ENCODE results near the gene PTGIR. TPM values are rescaled to one million over a fixed set of nuclear protein-coding genes. Genes with fewer than 3 reads are reported as not detected.
A peak's percentile ranks its signal among the peaks of the same experiment; 100 is the strongest.

Gene PTGIR, protein sequence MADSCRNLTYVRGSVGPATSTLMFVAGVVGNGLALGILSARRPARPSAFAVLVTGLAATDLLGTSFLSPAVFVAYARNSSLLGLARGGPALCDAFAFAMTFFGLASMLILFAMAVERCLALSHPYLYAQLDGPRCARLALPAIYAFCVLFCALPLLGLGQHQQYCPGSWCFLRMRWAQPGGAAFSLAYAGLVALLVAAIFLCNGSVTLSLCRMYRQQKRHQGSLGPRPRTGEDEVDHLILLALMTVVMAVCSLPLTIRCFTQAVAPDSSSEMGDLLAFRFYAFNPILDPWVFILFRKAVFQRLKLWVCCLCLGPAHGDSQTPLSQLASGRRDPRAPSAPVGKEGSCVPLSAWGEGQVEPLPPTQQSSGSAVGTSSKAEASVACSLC
- total RNA-seq (2022), result not detected in 2 replicates
- Bru-seq, nascent RNA, result not detected
- BruChase-seq, experiment 1, labeled RNA remaining after a 6-hour chase, result percentile 20 among the genes with signal in this experiment
- not detected for BruChase-seq, experiment 2, labeled RNA remaining after a 2-hour chase
- long read RNA-seq, result 0 reads

DNA sequence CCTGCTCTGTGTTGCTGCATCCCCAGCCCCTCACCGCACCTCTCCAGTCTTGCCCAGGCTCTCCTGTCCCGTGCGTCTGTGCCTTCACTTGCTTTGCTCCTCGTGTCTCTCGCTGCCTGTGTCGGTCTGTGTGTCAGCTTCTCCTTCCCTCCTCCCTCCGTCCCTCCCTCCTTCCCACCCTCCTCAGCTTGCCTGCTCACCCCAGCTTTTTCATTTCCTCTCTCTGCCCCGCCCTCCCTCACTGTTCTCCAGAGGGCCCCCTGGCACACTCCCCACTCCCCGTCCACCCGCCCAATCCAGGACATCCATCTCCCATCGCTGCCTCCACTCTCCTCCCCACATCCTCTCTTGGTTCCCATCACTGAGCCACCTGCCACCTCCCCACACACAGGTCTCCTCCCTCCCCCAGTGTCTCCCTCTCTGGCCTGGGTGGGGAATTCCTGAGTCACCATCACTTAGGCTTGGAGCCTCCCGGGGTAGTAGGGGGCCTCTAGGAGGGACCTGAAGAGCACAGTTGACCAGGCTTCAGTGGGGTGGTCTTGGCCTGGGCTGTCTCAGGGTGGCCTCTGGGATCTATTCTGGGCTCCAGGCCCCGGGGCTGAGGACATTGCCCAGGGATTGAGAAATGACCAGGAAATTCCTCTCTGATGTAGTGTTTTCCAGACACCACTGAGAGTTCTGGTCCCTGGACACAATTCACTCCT, at the start of gene PTGIR:
TSS of gene PTGIR (minus strand) at position 132 of the 704 bp plus-strand sequence. CDS start 864 bp downstream, outside the sequence.
- peaks cover 14% of the 10 kb centered on the region for H3K4me1 Mint-ChIP-seq (ENCODE audit: insufficient read depth, unreplicated experiment)
- CTCF ChIA-PET, result interaction anchor here (0.9 kb wide), 1 partner anchor 8 kb away, joined by 5 read pairs; no protein-coding TSS in a partner anchor
- POLR2A ChIA-PET, result no interaction called here
- no peaks in the 10 kb centered on the region for H3K9me3 Mint-ChIP-seq (ENCODE audit: unreplicated experiment)
- no peaks in the 10 kb centered on the region for H3K36me3 Mint-ChIP-seq (ENCODE audit: insufficient read depth, unreplicated experiment)
- DNase-seq (ENCODE audit: unreplicated experiment), result peak; percentile 53
- H3K4me3 Mint-ChIP-seq (ENCODE audit: unreplicated experiment), result no peak within 1 kb of the TSS
- H3K27me3 Mint-ChIP-seq (ENCODE audit: insufficient read depth, unreplicated experiment), result no peaks in the 10 kb centered on the region
- BruUV-seq (replicated peaks), result no TSS peak
- TF ChIP-seq, protein P1, sequence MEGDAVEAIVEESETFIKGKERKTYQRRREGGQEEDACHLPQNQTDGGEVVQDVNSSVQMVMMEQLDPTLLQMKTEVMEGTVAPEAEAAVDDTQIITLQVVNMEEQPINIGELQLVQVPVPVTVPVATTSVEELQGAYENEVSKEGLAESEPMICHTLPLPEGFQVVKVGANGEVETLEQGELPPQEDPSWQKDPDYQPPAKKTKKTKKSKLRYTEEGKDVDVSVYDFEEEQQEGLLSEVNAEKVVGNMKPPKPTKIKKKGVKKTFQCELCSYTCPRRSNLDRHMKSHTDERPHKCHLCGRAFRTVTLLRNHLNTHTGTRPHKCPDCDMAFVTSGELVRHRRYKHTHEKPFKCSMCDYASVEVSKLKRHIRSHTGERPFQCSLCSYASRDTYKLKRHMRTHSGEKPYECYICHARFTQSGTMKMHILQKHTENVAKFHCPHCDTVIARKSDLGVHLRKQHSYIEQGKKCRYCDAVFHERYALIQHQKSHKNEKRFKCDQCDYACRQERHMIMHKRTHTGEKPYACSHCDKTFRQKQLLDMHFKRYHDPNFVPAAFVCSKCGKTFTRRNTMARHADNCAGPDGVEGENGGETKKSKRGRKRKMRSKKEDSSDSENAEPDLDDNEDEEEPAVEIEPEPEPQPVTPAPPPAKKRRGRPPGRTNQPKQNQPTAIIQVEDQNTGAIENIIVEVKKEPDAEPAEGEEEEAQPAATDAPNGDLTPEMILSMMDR (IDR thresholded peaks at IDR 0.05; ENCODE audit: unreplicated experiment), result no peak
- intact Hi-C loops (cut with micrococcal nuclease), result no loop called here
- peak within 1 kb of the TSS; percentile 42 for H3K27ac Mint-ChIP-seq (ENCODE audit: low read depth, unreplicated experiment)

DNA sequence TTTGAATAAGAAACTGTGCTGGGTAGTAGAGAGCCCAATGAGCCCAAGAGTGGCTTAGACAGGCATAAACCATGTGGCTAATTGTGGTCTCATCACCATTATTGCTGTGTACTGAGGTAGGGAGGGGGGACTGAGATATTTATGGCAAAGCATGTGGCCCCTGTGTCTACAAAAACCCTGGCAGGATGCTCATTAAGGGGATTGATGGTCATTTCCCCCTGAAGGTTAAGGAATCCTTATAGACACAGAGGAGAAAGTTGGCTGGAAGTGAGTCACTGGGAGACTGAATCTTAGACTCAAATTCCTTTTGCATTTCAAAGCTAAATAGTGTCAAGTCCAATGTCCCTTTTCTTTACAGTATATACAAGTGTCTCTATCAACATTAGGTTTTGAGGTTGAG, 45.9 kb upstream of the PTGIR start:
- ChIA-PET POLR2A (interaction anchor here (0.6 to 1.3 kb wide), 2 partner anchors 9 to 42 kb away, joined by 3 read pairs; no protein-coding TSS in a partner anchor), CTCF (no interaction called here)
- peaks cover 25% of the 10 kb centered on the region for H3K36me3 Mint-ChIP-seq (ENCODE audit: insufficient read depth, unreplicated experiment)
- intact Hi-C loops (cut with micrococcal nuclease), result no loop called here
- no peak overlapping the region for H3K27ac Mint-ChIP-seq (ENCODE audit: low read depth, unreplicated experiment)
- DNase-seq (ENCODE audit: unreplicated experiment), result no peak
- no peaks in the 10 kb centered on the region for H3K9me3 Mint-ChIP-seq (ENCODE audit: unreplicated experiment)
- BruUV-seq (replicated peaks), result no TSS peak
- TF ChIP-seq, protein P1 (IDR thresholded peaks at IDR 0.05; ENCODE audit: unreplicated experiment), result no peak
- no peaks in the 10 kb centered on the region for H3K4me1 Mint-ChIP-seq (ENCODE audit: insufficient read depth, unreplicated experiment)
- no peaks in the 10 kb centered on the region for H3K27me3 Mint-ChIP-seq (ENCODE audit: insufficient read depth, unreplicated experiment)
- no peak overlapping the region for H3K4me3 Mint-ChIP-seq (ENCODE audit: unreplicated experiment)

DNA sequence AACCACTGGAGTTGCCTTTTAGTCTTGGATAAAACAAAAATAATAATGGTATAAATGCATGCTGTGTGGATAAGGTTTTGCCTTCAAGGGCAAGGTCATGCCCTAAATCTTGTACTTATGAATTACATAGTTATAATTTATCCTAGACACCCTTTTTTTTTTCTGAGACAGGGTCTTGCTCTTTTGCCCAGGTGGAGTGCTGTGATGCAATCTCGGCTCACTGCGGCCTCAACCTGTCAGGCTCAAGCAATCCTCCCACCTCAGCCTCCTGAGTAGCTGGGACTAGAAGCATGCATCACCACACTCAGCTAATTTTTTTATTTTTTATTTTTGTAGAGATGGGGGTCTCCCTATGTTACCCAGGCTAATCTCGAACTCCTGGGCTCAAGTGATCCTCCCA, 43.8 kb upstream of the PTGIR start:
- intact Hi-C loops (cut with micrococcal nuclease), result no loop called here
- H3K4me3 Mint-ChIP-seq (ENCODE audit: unreplicated experiment), result no peak overlapping the region
- peaks cover 9% of the 10 kb centered on the region for H3K27me3 Mint-ChIP-seq (ENCODE audit: insufficient read depth, unreplicated experiment)
- peaks cover 7% of the 10 kb centered on the region for H3K36me3 Mint-ChIP-seq (ENCODE audit: insufficient read depth, unreplicated experiment)
- no peak for DNase-seq (ENCODE audit: unreplicated experiment)
- TF ChIP-seq, protein P1 (IDR thresholded peaks at IDR 0.05; ENCODE audit: unreplicated experiment), result no peak
- H3K27ac Mint-ChIP-seq (ENCODE audit: low read depth, unreplicated experiment), result no peak overlapping the region
- CTCF ChIA-PET, result interaction anchor here (1.0 kb wide), 1 partner anchor 36 kb away, joined by 3 read pairs; no protein-coding TSS in a partner anchor
- H3K9me3 Mint-ChIP-seq (ENCODE audit: unreplicated experiment), result no peaks in the 10 kb centered on the region
- POLR2A ChIA-PET, result no interaction called here
- no TSS peak for BruUV-seq (replicated peaks)
- no peaks in the 10 kb centered on the region for H3K4me1 Mint-ChIP-seq (ENCODE audit: insufficient read depth, unreplicated experiment)

DNA sequence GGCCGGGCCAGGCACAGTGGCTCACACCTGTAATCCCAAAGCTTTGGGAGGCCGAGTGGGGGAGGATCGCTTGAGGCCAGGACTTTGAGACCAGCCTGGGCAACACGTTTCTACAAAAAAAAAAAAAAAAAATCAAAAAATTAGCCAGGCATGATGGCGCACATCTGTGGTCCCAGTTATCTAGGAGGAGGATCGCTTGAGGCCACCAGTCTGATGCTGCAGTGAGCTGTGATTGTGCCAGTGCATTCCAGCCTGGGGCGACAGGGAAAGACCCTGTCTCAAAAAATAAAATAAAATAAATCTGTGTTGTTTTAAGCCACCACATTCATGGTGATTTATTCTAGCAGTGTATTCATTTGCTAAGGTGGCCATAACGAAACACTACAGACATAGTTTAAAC, 40.2 kb upstream of the PTGIR start:
- no TSS peak for BruUV-seq (replicated peaks)
- intact Hi-C loops (cut with micrococcal nuclease), result no loop called here
- no peak for DNase-seq (ENCODE audit: unreplicated experiment)
- Mint-ChIP-seq H3K4me3 (ENCODE audit: unreplicated experiment) (no peak overlapping the region), H3K36me3 (ENCODE audit: insufficient read depth, unreplicated experiment) (no peaks in the 10 kb centered on the region), H3K27ac (ENCODE audit: low read depth, unreplicated experiment) (no peak overlapping the region), H3K27me3 (ENCODE audit: insufficient read depth, unreplicated experiment) (peaks cover 21% of the 10 kb centered on the region), H3K9me3 (ENCODE audit: unreplicated experiment) (no peaks in the 10 kb centered on the region), H3K4me1 (ENCODE audit: insufficient read depth, unreplicated experiment) (no peaks in the 10 kb centered on the region)
- CTCF ChIA-PET, result interaction anchor here (0.6 to 1.0 kb wide), 3 partner anchors 9 to 48 kb away, joined by 4 to 6 read pairs (median 4); no protein-coding TSS in a partner anchor
- POLR2A ChIA-PET, result interaction anchor here (0.6 kb wide), 2 partner anchors 47 to 66 kb away, joined by 3 read pairs; no protein-coding TSS in a partner anchor
- TF ChIP-seq, protein P1 (IDR thresholded peaks at IDR 0.05; ENCODE audit: unreplicated experiment), result no peak
